Measurements from ENCODE around the gene TENT4B. TPM values are rescaled to one million over a fixed set of nuclear protein-coding genes. Genes with fewer than 3 reads are reported as not detected.

TENT4B gene
- total RNA-seq, 1 experiment from 2014 or later, result 13.0 TPM

GRCh38 chr16:50216231-50216630 lies 63.1 kb downstream of the TENT4B start:
- no peak overlapping the region for H2AFZ ChIP-seq (ENCODE audit: low read length)
- no peak overlapping the region for H2BK15ac ChIP-seq (ENCODE audit: low read depth, low read length)
- no peak overlapping the region for H3K4ac ChIP-seq (ENCODE audit: low read depth, low read length)
- no peaks in the 10 kb centered on the region for H3K4me1 Mint-ChIP-seq
- no peak overlapping the region for H3K4me2 ChIP-seq (ENCODE audit: insufficient read depth, insufficient read length, low read length)
- H4K5ac ChIP-seq (ENCODE audit: insufficient read length, low read depth, low read length), result no peak overlapping the region
- no peak overlapping the region for H2BK20ac ChIP-seq (ENCODE audit: low read depth, low read length, poor library complexity, severe bottlenecking)
- H3K9me3 ChIP-seq (ENCODE audit: control insufficient read depth, low read depth, low read length), result no peaks in the 10 kb centered on the region
- no peak overlapping the region for H3T11ph ChIP-seq (ENCODE audit: low read length)
- no peak overlapping the region for H4K91ac ChIP-seq (ENCODE audit: insufficient read length, low read depth, low read length)
- H3K4me3 Mint-ChIP-seq, result no peak overlapping the region
- DNase-seq, result no peak
- no peaks in the 10 kb centered on the region for H3K79me1 ChIP-seq (ENCODE audit: insufficient read depth, low read depth, low read length, poor library complexity, severe bottlenecking)
- H4K20me1 ChIP-seq (ENCODE audit: control insufficient read depth, insufficient read depth, insufficient read length), result no peaks in the 10 kb centered on the region
- no peak for TF ChIP-seq CTCF (conservative IDR thresholded peaks at IDR 0.05)
- no peaks in the 10 kb centered on the region for H3K9me3 Mint-ChIP-seq
- no peak overlapping the region for H3K14ac ChIP-seq (ENCODE audit: insufficient read depth, low read length)
- no peak overlapping the region for H4K8ac ChIP-seq (replicated peaks; ENCODE audit: insufficient read length, low read depth, low read length)
- no peak overlapping the region for H3K27ac Mint-ChIP-seq
- no peak overlapping the region for H3K9ac ChIP-seq (ENCODE audit: extremely low read depth, insufficient read length, low read length)
- no peak overlapping the region for H2AK5ac ChIP-seq (ENCODE audit: insufficient read length, low read length)
- no peak overlapping the region for H3K27ac ChIP-seq (ENCODE audit: insufficient read length, low read depth, low read length)
- H3K36me3 Mint-ChIP-seq (ENCODE audit: insufficient read depth in 1 of 3, low read depth in 3 of 3), result peaks cover 9 to 39% (median 29%) of the 10 kb centered on the region in 3 experiments; a peak in 6 of 7 replicates
- no peak overlapping the region for H2BK12ac ChIP-seq (ENCODE audit: insufficient read length, low read depth, low read length)
- no peaks in the 10 kb centered on the region for H3K27me3 ChIP-seq (ENCODE audit: insufficient read depth, low read length)
- no peak overlapping the region for H2BK5ac ChIP-seq (ENCODE audit: insufficient read length, low read length)
- no peak overlapping the region for H2BK120ac ChIP-seq (ENCODE audit: low read depth, low read length, poor library complexity, severe bottlenecking)
- no peak overlapping the region for H3K18ac ChIP-seq (ENCODE audit: insufficient read length, low read depth, low read length)
- WGBS (ENCODE audit: extremely low coverage, insufficient read length, low lambda C conversion rate), result no CpG with 5 or more reads among the region's 6 CpGs
- H3K56ac ChIP-seq (ENCODE audit: insufficient read length, low read depth, low read length), result no peak overlapping the region
- no peaks in the 10 kb centered on the region for H3K79me2 ChIP-seq (ENCODE audit: insufficient read depth, low read length)
- no peaks in the 10 kb centered on the region for H3K27me3 Mint-ChIP-seq (ENCODE audit: low read depth)
- H3K23ac ChIP-seq (ENCODE audit: insufficient read length, low read depth, low read length), result no peak overlapping the region
- H3K23me2 ChIP-seq (ENCODE audit: insufficient read length, low read depth, low read length, poor library complexity, severe bottlenecking), result no peaks in the 10 kb centered on the region
- no peaks in the 10 kb centered on the region for H3K4me1 ChIP-seq (ENCODE audit: insufficient read depth, low read length)
